Endodermal cell (in vitro differentiated cells): ENCODE measurements around the gene SARNP. TPM values are rescaled to one million over a fixed set of nuclear protein-coding genes. Genes with fewer than 3 reads are reported as not detected.
"Not testable (repeated sequence)": the region's sequence is repeated elsewhere in the genome, so short reads cannot be mapped to it uniquely, and the experiment has no call there.

Experiments
- DNase-seq: peaks from one replicate; pipeline ENCODE4 v3.0.0-alpha.2; 2017
- H3K27ac ChIP-seq: 2 replicates; pipeline ENCODE4 v1.5.1; 2013; ENCODE audit warnings: mild to moderate bottlenecking, low read depth, low read length, moderate library complexity
- H3K27me3 ChIP-seq: 2 replicates; pipeline ENCODE4 v1.6.1; 2013; ENCODE audit warnings: mild to moderate bottlenecking, low read length, moderate library complexity; ENCODE audit not compliant: insufficient read depth, control insufficient read depth, poor library complexity, severe bottlenecking
- H3K36me3 ChIP-seq: 2 replicates; pipeline ENCODE4 v1.7.0; 2013; ENCODE audit warnings: mild to moderate bottlenecking, low read length, moderate library complexity; ENCODE audit not compliant: control insufficient read depth, insufficient read depth
- H3K4me1 ChIP-seq: one replicate; pipeline ENCODE4 v1.7.0; 2013; ENCODE audit warnings: low read length; ENCODE audit not compliant: control insufficient read depth, insufficient read depth
- H3K4me3 ChIP-seq: 2 replicates; pipeline ENCODE4 v1.5.1; 2013; ENCODE audit warnings: mild to moderate bottlenecking, low read length, moderate library complexity
- H3K9ac ChIP-seq: 2 replicates; pipeline ENCODE4 v1.6.1; 2013; ENCODE audit warnings: mild to moderate bottlenecking, low read length, moderate library complexity; ENCODE audit not compliant: poor library complexity, severe bottlenecking; ENCODE audit errors: extremely low read depth
- H3K9me3 ChIP-seq: 2 replicates; pipeline ENCODE4 v1.6.1; 2013; ENCODE audit warnings: mild to moderate bottlenecking, low read length, moderate library complexity; ENCODE audit not compliant: control insufficient read depth
- H3K27ac Mint-ChIP-seq: 2 replicates; pipeline ENCODE4 v1.8.0; 2020; ENCODE audit warnings: mixed read lengths
- H3K27me3 Mint-ChIP-seq: 2 replicates; pipeline ENCODE4 v1.8.0; 2021; ENCODE audit warnings: mild to moderate bottlenecking, mixed read lengths; ENCODE audit not compliant: insufficient read depth
- H3K36me3 Mint-ChIP-seq: 2 replicates; pipeline ENCODE4 v1.8.0; 2020; ENCODE audit warnings: low read depth, mixed read lengths
- H3K4me1 Mint-ChIP-seq: 2 replicates; pipeline ENCODE4 v1.8.0; 2020; ENCODE audit warnings: mixed read lengths
- H3K4me3 Mint-ChIP-seq: 2 replicates; pipeline ENCODE4 v1.8.0; 2020; ENCODE audit warnings: mild to moderate bottlenecking, moderate library complexity, mixed read lengths
- H3K9me3 Mint-ChIP-seq: 2 replicates; pipeline ENCODE4 v1.8.0; 2020; ENCODE audit warnings: mild to moderate bottlenecking, mixed read lengths
- WGBS, 2 experiments: methylation state at CpG; one replicate each; pipeline versions ENCODE4 v1.1.5 to v1.1.7; 2013; ENCODE audit warnings: missing lambda C conversion rate in 2 of 2, mixed read lengths in 1 of 2; ENCODE audit not compliant: insufficient coverage in 1 of 2, insufficient read length in 1 of 2; 5-methylcytosine and 5-hydroxymethylcytosine counted together
- total RNA-seq, 2 donors: library from RNA; stranded (reverse); fragmentation: NEBNext Ultra II Directional in 1 of 2; extraction: Animal tissue kit (Norgen Biotek cat#: 25700) in 1 of 2; gene quantifications; 2 replicates in 1 of 2; 3 replicates in 1 of 2; pipeline ENCODE4 v1.2.1, GENCODE V29; 2021
- TF ChIP-seq, protein P1 (sequence below): fragments of 200-600 bp; sonication (generic); conservative IDR thresholded peaks from 2 replicates; pipeline ENCODE4 v1.5.0; 2021; ENCODE audit warnings: antibody characterized with exemption, mild to moderate bottlenecking

Gene SARNP
- total RNA-seq, 2 donors from 2014 or later = 95.7 to 119 TPM

DNA sequence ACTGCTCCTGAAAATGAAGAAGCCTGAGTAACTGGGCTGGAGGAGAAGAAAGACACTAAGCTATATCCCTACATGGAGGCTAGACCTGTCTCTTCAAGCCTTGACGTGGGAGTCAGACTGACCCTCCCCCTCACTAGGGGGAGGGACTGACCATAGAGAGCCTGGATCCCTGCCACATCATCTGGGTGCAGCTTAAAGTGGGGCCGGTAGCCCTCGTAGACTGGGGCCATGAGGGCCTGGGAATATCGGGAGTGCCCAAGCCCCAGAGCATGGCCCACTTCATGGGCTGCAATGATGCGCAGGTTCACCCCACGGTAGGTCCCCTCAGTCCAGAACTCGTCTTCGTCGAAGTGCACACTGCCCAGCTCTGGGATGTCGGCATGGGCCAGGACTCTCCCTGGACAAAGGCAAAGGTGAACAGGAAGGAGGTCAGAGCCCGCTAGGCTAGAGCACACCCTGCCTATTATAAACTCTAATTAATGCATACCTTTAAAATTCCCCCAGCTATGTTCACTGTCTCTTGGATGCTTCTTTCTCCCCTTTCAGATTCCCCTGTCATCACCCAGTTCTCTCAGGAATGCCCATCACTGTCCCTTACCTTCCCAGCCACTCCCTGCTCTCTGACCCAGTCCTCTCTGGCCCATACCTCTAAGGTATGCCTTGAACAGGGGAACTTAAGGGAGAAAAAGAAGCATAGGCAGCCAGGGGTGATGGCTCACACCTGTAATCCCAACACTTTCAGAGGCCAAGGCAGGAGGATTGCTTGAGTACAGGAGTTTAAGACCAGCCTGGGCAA is 22.0 kb upstream of the SARNP start:
- H3K36me3 Mint-ChIP-seq = no peaks in the 10 kb centered on the region
- 60 to 95% methylated on average over 1 to 11 of the region's 11 CpGs for WGBS, 2 experiments
- H3K4me3 Mint-ChIP-seq = no peak overlapping the region
- no peaks in the 10 kb centered on the region for H3K27me3 Mint-ChIP-seq
- Histone ChIP-seq H3K27me3 (no peaks in the 10 kb centered on the region), H3K27ac (no peak overlapping the region), H3K4me3 (no peak overlapping the region), H3K9ac (no peak overlapping the region), H3K36me3 (no peaks in the 10 kb centered on the region), H3K4me1 (peaks cover 5% of the 10 kb centered on the region), H3K9me3 (no peaks in the 10 kb centered on the region)
- H3K4me1 Mint-ChIP-seq = peaks cover 9% of the 10 kb centered on the region
- TF ChIP-seq, protein P1, sequence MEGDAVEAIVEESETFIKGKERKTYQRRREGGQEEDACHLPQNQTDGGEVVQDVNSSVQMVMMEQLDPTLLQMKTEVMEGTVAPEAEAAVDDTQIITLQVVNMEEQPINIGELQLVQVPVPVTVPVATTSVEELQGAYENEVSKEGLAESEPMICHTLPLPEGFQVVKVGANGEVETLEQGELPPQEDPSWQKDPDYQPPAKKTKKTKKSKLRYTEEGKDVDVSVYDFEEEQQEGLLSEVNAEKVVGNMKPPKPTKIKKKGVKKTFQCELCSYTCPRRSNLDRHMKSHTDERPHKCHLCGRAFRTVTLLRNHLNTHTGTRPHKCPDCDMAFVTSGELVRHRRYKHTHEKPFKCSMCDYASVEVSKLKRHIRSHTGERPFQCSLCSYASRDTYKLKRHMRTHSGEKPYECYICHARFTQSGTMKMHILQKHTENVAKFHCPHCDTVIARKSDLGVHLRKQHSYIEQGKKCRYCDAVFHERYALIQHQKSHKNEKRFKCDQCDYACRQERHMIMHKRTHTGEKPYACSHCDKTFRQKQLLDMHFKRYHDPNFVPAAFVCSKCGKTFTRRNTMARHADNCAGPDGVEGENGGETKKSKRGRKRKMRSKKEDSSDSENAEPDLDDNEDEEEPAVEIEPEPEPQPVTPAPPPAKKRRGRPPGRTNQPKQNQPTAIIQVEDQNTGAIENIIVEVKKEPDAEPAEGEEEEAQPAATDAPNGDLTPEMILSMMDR = no peak
- no peak overlapping the region for H3K27ac Mint-ChIP-seq
- no peaks in the 10 kb centered on the region for H3K9me3 Mint-ChIP-seq
- no peak for DNase-seq

DNA sequence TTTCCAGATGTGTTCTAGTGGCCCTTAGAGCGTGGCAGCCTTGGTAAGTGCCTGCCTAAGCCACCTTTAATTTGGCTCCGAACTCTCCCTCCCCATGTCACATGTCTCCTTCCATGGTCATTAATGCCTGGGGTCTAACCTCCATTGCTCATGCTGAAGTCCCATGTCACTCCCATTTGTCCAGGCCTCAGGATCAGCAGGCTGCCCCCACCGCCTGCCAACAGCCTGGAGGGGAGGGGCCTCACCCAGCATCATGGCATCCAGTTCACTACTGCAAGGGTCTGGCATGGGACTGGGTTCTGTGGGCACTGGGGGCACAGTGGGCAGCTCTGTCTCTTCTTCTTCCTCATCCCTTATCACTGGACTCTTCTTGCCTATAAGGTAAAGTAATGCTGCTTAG is 20.8 kb upstream of the SARNP start:
- H3K9ac ChIP-seq = no peak overlapping the region
- DNase-seq = no peak
- no peaks in the 10 kb centered on the region for H3K9me3 ChIP-seq
- TF ChIP-seq, protein P1 = no peak
- Mint-ChIP-seq H3K27ac (no peak overlapping the region), H3K27me3 (no peaks in the 10 kb centered on the region), H3K9me3 (no peaks in the 10 kb centered on the region), H3K4me3 (no peak overlapping the region), H3K4me1 (peaks cover 9% of the 10 kb centered on the region), H3K36me3 (no peaks in the 10 kb centered on the region)
- H3K36me3 ChIP-seq = no peaks in the 10 kb centered on the region
- no peaks in the 10 kb centered on the region for H3K27me3 ChIP-seq
- peaks cover 5% of the 10 kb centered on the region for H3K4me1 ChIP-seq
- no peak overlapping the region for H3K4me3 ChIP-seq
- WGBS, 2 experiments = 92 to 93% methylated on average over 3 of the region's 3 CpGs
- no peak overlapping the region for H3K27ac ChIP-seq

DNA sequence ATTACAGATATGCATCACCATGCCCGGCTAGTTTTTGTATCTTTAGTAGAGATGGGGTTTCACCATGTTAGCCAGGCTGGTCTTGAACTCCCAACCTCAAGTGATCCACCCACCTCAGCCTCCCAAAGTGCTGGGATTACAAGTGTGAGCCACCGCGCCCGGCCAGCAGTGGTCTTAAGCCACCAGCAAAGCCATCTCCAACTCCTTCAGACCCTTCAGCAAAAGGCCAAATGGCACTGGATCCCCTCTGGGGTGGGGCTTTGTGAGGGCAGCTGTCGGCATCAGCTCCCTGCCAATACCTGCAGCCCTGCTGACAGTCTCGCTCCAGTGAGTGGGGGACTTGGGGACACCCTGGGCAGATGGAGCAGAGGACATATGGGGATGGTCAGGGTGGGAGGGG is 16.9 kb upstream of the SARNP start:
- H3K9ac ChIP-seq = not testable (repeated sequence)

More for the DNA sequence above, 16.9 kb upstream of the SARNP start:
- H3K36me3 ChIP-seq, H3K36me3 Mint-ChIP-seq, H3K4me1 ChIP-seq, H3K27me3 ChIP-seq, H3K27me3 Mint-ChIP-seq, H3K9me3 Mint-ChIP-seq, H3K27ac ChIP-seq, H3K4me1 Mint-ChIP-seq, H3K27ac Mint-ChIP-seq, H3K4me3 ChIP-seq, H3K4me3 Mint-ChIP-seq, H3K9me3 ChIP-seq: not testable (repeated sequence)
- DNase-seq = peak; percentile 40
- 93 to 100% methylated on average over 2 to 5 of the region's 6 CpGs for WGBS, 2 experiments
